Esophagus mucosa (tissue), 1 donor: ENCODE measurements around the gene GID8. TPM values are rescaled to one million over a fixed set of nuclear protein-coding genes. Genes with fewer than 3 reads are reported as not detected.

ENCODE experiments used
- ATAC-seq: fragments of 200-7000 bp; cut with Tn5 transposase; one replicate; pipeline ENCODE4 v1.9.1; 2020
- total RNA-seq: library from RNA; stranded (reverse); gene quantifications from one replicate; pipeline ENCODE4 v1.2.4, GENCODE V29; 2023
- donor health status: DM: yes; HTN: yes; CAD: no.

Gene GID8
- total RNA-seq, 1 donor from 2014 or later, result 42.7 TPM

GRCh38 chr20:62905536-62906117, 32.3 kb upstream of the GID8 start:
- ATAC-seq, result no peak

- ATAC-seq, result no peak
Measured at GRCh38 chr20:62906209-62906608, 31.7 kb upstream of the GID8 start.

GRCh38 chr20:62906647-62907375, 31.1 kb upstream of the GID8 start:
- ATAC-seq, result no peak

- no peak for ATAC-seq
Measured at GRCh38 chr20:62907384-62908317, 30.3 kb upstream of the GID8 start.

GRCh38 chr20:62908971-62909791, 28.8 kb upstream of the GID8 start:
- ATAC-seq, result peak; percentile 33

GRCh38 chr20:62910217-62910766, 27.7 kb upstream of the GID8 start:
- no peak for ATAC-seq

- ATAC-seq, result no peak
Measured at GRCh38 chr20:62910777-62911497, 27.0 kb upstream of the GID8 start.

- ATAC-seq, result no peak
Measured at GRCh38 chr20:62911701-62912280, 26.2 kb upstream of the GID8 start.

GRCh38 chr20:62913043-62913630, 24.8 kb upstream of the GID8 start:
- ATAC-seq, result no peak

GRCh38 chr20:62914436-62914835, 23.5 kb upstream of the GID8 start:
- no peak for ATAC-seq

GRCh38 chr20:62914970-62915457, 22.9 kb upstream of the GID8 start:
- ATAC-seq, result no peak

GRCh38 chr20:62916703-62917476, 21.1 kb upstream of the GID8 start:
- no peak for ATAC-seq

- no peak for ATAC-seq
Measured at GRCh38 chr20:62917720-62918119, 20.2 kb upstream of the GID8 start.

- ATAC-seq, result no peak
Measured at GRCh38 chr20:62918147-62918546, 19.8 kb upstream of the GID8 start.

GRCh38 chr20:62918831-62919230, 19.1 kb upstream of the GID8 start:
- no peak for ATAC-seq

GRCh38 chr20:62920039-62920645, 17.8 kb upstream of the GID8 start:
- ATAC-seq, result no peak

- peak; percentile 63 for ATAC-seq
Measured at GRCh38 chr20:62921119-62921687, 16.7 kb upstream of the GID8 start.

GRCh38 chr20:62922451-62922921, 15.5 kb upstream of the GID8 start:
- no peak for ATAC-seq
